Brain microvascular endothelial cell (primary cell): ENCODE measurements around the gene CP.
"Not testable (repeated sequence)": the region's sequence is repeated elsewhere in the genome, so short reads cannot be mapped to it uniquely, and the experiment has no call there.

Experiments
- DNase-seq: peaks from one replicate; pipeline ENCODE4 v3.0.0-alpha.2; 2020
- H3K27ac ChIP-seq: fragments of 250-450 bp; sonication (Bioruptor Pico); 2 replicates; pipeline ENCODE4 v1.5.1; 2020; ENCODE audit warnings: mild to moderate bottlenecking, moderate library complexity
- H3K27me3 ChIP-seq: fragments of 250-450 bp; sonication (Bioruptor Pico); replicated peaks from 2 replicates; pipeline ENCODE4 v1.5.1; 2020; ENCODE audit warnings: mild to moderate bottlenecking
- H3K36me3 ChIP-seq: fragments of 250-450 bp; sonication (Bioruptor Pico); replicated peaks from 2 replicates; pipeline ENCODE4 v1.5.1; 2020; ENCODE audit warnings: mild to moderate bottlenecking
- H3K4me3 ChIP-seq: 2 replicates; pipeline ENCODE4 v1.5.1; 2011; ENCODE audit warnings: low read depth, mild to moderate bottlenecking, control low read depth, low read length, moderate library complexity
- in situ Hi-C: cut with HindIII; loops from 2 replicates; pipeline ENCODE4 v1.10.0; 2017; ENCODE audit warnings: low sequenced_read_pairs, low pct_ligation_motif_present
- TF ChIP-seq, protein P1 (sequence below): IDR thresholded peaks from 2 replicates; pipeline ENCODE4 v1.5.1; 2011; ENCODE audit warnings: low read depth, mild to moderate bottlenecking, moderate library complexity, low read length, control low read depth, inconsistent platforms; ENCODE audit errors: missing control alignments

The CP gene

DNA sequence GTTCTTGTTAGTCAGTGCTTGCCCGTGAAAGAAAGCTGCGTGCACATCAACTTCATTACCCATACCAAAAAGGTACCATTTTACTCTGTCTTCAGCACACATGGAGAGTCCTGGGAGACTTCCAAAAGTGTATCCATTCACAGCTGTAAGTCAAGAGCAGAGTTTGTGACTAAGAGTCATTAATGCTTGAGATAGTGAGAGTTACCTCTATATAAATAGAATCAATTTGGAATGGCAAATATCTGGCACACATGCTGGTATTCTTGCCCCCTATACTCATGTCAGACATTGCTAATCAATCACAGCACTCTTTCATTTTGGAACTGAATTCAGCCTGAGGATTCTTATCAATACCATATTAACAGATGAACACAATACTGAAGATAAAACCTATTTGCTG, 14.2 kb downstream of the CP start:
- in situ Hi-C loops, result no loop called here
- TF ChIP-seq, protein P1, sequence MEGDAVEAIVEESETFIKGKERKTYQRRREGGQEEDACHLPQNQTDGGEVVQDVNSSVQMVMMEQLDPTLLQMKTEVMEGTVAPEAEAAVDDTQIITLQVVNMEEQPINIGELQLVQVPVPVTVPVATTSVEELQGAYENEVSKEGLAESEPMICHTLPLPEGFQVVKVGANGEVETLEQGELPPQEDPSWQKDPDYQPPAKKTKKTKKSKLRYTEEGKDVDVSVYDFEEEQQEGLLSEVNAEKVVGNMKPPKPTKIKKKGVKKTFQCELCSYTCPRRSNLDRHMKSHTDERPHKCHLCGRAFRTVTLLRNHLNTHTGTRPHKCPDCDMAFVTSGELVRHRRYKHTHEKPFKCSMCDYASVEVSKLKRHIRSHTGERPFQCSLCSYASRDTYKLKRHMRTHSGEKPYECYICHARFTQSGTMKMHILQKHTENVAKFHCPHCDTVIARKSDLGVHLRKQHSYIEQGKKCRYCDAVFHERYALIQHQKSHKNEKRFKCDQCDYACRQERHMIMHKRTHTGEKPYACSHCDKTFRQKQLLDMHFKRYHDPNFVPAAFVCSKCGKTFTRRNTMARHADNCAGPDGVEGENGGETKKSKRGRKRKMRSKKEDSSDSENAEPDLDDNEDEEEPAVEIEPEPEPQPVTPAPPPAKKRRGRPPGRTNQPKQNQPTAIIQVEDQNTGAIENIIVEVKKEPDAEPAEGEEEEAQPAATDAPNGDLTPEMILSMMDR, result no peak
- Histone ChIP-seq H3K27ac (no peak overlapping the region), H3K36me3 (no peaks in the 10 kb centered on the region), H3K27me3 (no peaks in the 10 kb centered on the region), H3K4me3 (no peak overlapping the region)
- DNase-seq, result no peak

DNA sequence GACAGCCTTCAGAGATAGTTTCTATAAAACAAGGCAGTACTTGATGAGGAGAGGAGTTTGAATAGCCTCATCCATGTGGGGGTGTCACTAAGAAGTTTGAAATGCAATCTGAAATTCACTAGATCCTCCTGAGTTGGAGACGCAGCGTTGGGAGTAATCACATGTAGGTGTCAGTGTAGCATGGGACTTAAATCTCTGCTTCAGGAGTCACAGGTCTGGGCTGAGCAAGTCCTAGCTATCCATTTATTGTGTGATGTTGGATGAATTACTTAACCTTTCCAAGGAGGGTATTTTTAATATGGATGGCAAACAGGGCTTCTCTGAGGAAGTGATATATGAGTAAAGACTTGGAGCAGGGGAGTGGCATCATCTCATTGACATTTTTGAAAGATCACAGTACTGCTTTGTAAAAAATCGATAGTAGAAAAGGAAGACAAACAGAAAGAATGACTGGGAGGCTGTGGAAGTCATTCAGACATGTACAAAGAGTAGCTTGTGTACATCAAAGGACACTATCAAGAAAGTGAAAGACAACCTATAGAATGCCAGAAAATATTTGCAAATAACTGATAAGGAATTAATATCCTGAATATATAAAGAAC, 17.1 kb downstream of the CP start:
- in situ Hi-C loops, result no loop called here
- no peak for DNase-seq
- H3K36me3 ChIP-seq, result no peaks in the 10 kb centered on the region
- TF ChIP-seq, protein P1, result no peak
- no peak overlapping the region for H3K27ac ChIP-seq
- H3K27me3 ChIP-seq, result no peaks in the 10 kb centered on the region
- no peak overlapping the region for H3K4me3 ChIP-seq

DNA sequence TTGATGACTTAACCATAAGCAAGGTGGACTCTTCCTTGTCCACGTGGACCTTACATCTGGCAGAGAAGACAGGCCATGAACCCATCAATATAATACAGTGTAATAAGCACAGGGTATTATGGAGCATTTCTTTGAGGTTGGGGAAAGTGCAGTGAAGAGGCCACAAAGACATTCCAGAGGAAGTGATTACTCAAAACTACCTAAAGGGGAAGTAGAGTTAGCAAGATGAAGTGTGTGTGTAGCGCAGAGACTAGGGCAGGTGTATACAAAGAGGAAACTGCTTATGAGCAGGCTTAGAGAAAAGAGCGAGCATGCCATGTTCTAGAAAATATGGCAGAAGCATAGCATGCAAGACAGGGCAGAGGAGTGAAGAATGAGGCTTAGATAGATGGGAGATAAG, 17.9 kb downstream of the CP start:
- Histone ChIP-seq H3K27me3 (no peaks in the 10 kb centered on the region), H3K4me3 (no peak overlapping the region), H3K27ac (no peak overlapping the region), H3K36me3 (no peaks in the 10 kb centered on the region)
- DNase-seq, result no peak
- TF ChIP-seq, protein P1, result no peak
- in situ Hi-C loops, result no loop called here

DNA sequence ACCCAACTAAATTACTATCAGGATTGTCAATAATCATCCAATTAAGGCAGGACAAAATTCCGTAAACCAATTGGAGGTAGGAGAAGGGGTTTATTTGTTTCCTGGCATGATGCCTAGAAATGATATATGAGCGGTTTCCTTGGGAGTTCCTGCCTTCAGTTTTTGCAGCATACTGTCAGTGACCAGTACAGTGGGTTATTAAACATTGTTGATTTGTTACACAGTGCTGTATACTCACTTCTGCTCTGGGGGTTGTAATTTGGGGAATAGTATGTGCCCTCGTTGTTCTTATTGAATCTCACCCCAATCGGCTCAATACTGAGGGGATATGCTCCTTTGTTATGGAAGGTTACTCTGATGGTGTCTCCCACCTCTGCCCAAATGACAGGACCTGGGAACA, 22.2 kb downstream of the CP start:
- Histone ChIP-seq H3K4me3 (no peak overlapping the region), H3K36me3 (no peaks in the 10 kb centered on the region), H3K27me3 (no peaks in the 10 kb centered on the region), H3K27ac (no peak overlapping the region)
- no peak for DNase-seq
- TF ChIP-seq, protein P1, result no peak
- in situ Hi-C loops, result no loop called here

DNA sequence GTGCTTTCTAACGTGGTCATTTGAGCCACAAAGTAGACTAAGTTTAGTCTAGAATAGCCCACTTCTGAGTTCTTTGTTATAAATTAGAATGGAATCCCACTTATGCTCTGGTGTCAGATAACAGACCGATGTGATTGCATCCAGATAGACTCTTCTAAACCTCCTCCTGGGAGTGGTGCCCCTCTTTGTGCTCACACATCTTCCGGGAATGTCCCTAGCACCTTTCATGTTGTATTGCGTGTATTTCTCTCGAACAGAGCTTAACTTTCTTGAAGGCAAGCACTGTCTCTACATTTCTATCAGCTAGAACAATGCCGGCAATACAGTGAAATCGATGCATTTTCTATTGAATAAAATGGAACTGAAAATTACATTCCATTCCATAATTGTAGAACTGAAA, 23.0 kb downstream of the CP start:
- H3K36me3 ChIP-seq, result no peaks in the 10 kb centered on the region
- H3K27ac ChIP-seq, result no peak overlapping the region
- peak; percentile 25 for DNase-seq
- TF ChIP-seq, protein P1, result no peak
- H3K27me3 ChIP-seq, result no peaks in the 10 kb centered on the region
- no peak overlapping the region for H3K4me3 ChIP-seq
- in situ Hi-C loops, result no loop called here

DNA sequence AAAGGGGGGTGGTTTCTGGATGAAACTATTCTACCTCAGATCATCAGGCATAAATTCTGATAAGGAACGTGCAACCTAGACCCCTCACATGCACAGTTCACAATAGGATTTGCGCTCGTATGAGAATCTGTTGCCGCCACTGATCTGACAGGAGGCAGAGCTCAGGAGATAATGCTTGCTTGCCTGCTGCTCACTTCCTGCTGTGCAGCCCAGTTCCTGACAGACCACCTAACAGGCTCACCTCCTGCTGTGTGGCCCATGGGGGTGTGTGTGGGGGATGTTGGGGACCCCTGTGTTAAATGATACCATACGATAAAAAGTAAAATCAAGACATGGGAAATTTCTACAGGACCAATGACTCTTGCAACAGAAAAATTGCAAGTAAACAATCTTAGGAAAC, 24.0 kb downstream of the CP start:
- in situ Hi-C loops, result no loop called here
- H3K27me3 ChIP-seq, result no peaks in the 10 kb centered on the region

DNA sequence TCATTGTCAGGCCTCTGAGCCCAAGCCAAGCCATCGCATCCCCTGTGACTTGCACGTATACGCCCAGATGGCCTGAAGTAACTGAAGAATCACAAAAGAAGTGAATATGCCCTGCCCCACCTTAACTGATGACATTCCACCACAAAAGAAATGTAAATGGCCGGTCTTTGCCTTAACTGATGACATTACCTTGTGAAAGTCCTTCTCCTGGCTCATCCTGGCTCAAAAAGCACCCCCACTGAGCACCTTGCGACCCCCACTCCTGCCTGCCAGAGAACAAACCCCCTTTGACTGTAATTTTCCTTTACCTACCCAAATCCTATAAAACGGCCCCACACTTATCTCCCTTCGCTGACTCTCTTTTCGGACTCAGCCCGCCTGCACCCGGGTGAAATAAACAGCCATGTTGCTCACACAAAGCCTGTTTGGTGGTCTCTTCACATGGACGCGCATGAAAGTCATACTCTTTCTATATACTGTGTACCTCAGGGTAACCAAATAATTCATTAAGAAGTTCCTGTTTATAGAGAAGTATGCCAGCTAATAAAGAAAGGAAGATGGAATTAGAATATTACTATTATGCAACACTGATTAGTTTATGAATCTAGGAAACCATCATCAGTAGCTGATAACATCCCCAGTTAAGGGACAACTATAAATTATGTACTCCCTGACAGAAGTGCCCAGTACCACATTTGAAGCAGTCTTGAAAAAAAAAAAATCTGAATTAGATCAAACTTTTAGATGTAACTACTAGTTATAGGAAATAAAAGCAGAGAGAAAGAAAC, 24.6 kb downstream of the CP start:
- in situ Hi-C loops, result not testable (repeated sequence)

More for the DNA sequence above, 24.0 kb downstream of the CP start:
- no peak for DNase-seq
- Histone ChIP-seq H3K36me3 (no peaks in the 10 kb centered on the region), H3K27ac (no peak overlapping the region), H3K4me3 (peak overlapping the region; percentile 0)
- TF ChIP-seq, protein P1, result no peak

More for the DNA sequence above, 24.6 kb downstream of the CP start:
- peak overlapping the region; percentile 0 for H3K4me3 ChIP-seq
- H3K27ac ChIP-seq, H3K27me3 ChIP-seq, H3K36me3 ChIP-seq, DNase-seq: not testable (repeated sequence)
